Spleen (tissue), 11 donors: Measurements from ENCODE around the gene ZNF814. TPM values are rescaled to one million over a fixed set of nuclear protein-coding genes. Genes with fewer than 3 reads are reported as not detected.
"Not testable (repeated sequence)": the region's sequence is repeated elsewhere in the genome, so short reads cannot be mapped to it uniquely, and the experiment has no call there.

ENCODE experiments used
- DNase-seq: peaks from one replicate; pipeline ENCODE4 v3.0.0-alpha.2; 2020
- H3K27ac ChIP-seq, 8 donors: fragments of 200-600 bp; sonication (generic) in 7 of 8; 1 replicate in 4 of 8; 2 replicates in 4 of 8; pipeline versions ENCODE4 v1.5.0 to v1.8.0; 2016 to 2021; ENCODE audit warnings: inconsistent platforms in 4 of 8, mild to moderate bottlenecking in 4 of 8, moderate library complexity in 1 of 8
- H3K27me3 ChIP-seq, 7 donors: fragments of 200-600 bp; sonication (generic) in 6 of 7; replicated peaks in 1 of 7; 1 replicate in 4 of 7; 2 replicates in 3 of 7; pipeline versions ENCODE4 v1.5.0 to v1.8.0; 2016 to 2021; ENCODE audit warnings: inconsistent platforms in 3 of 7, mild to moderate bottlenecking in 1 of 7
- H3K36me3 ChIP-seq, 6 donors: fragments of 200-600 bp; sonication (generic) in 5 of 6; 1 replicate in 4 of 6; 2 replicates in 2 of 6; pipeline versions ENCODE4 v1.5.0 to v1.8.0; 2016 to 2021; ENCODE audit warnings: inconsistent platforms in 2 of 6
- H3K4me1 ChIP-seq, 6 donors: fragments of 200-600 bp; sonication (generic) in 5 of 6; 1 replicate in 3 of 6; 2 replicates in 3 of 6; pipeline versions ENCODE4 v1.5.0 to v1.8.0; 2016 to 2021; ENCODE audit warnings: inconsistent platforms in 3 of 6
- H3K4me3 ChIP-seq, 8 donors: fragments of 200-600 bp; sonication (generic) in 7 of 8; 1 replicate in 4 of 8; 2 replicates in 4 of 8; pipeline versions ENCODE4 v1.5.0 to v1.8.0; 2016 to 2021; ENCODE audit warnings: inconsistent platforms in 4 of 8, mild to moderate bottlenecking in 4 of 8, moderate library complexity in 2 of 8
- H3K9me3 ChIP-seq, 8 donors: fragments of 200-600 bp; sonication (generic) in 7 of 8; 1 replicate in 4 of 8; 2 replicates in 4 of 8; pipeline versions ENCODE4 v1.5.0 to v1.8.0; 2016 to 2021; ENCODE audit warnings: inconsistent platforms in 4 of 8
- POLR2A ChIP-seq, 3 donors: fragments of 450-650 bp; IDR thresholded peaks; one replicate each; pipeline ENCODE4 v1.5.1; 2017; ENCODE audit warnings: antibody characterized with exemption in 3 of 3, mild to moderate bottlenecking in 1 of 3
- POLR2AphosphoS5 ChIP-seq, 3 donors: sonication (generic); formaldehyde crosslinking; IDR thresholded peaks; one replicate each; pipeline ENCODE4 v1.5.1; 2017; ENCODE audit warnings: antibody characterized with exemption in 3 of 3
- WGBS, 5 donors: extraction: QIAGEN DNeasy Blood & Tissue Kit in 3 of 5; methylation state at CpG; one replicate each; pipeline versions ENCODE4 v1.1.5 to v1.1.7; 2013 to 2018; 5-methylcytosine and 5-hydroxymethylcytosine counted together
- intact Hi-C: fragments of 100-400 bp; cut with DNase I; formaldehyde crosslinking; loops from one replicate; pipeline ENCODE4 v1.15.0; 2023; ENCODE audit warnings: low total_unique reads
- polyA plus RNA-seq, 3 donors: library from polyadenylated mRNA; stranded (reverse); fragments of 200-250 nt; gene quantifications; one replicate each; pipeline ENCODE4 v1.2.1, GENCODE V29; 2013
- total RNA-seq, 7 donors: library from RNA; depleted of rRNA in 3 of 7; stranded (reverse); fragments of >200 nt in 3 of 7; fragmentation: NEBNext Ultra II Directional in 4 of 7; extraction: Animal tissue kit (Norgen Biotek cat#: 25700) in 4 of 7; gene quantifications; one replicate each; pipeline versions ENCODE4 v1.1.0 to v1.2.1, GENCODE V29; 2016 to 2021
- TF ChIP-seq, protein P1 (sequence below), 11 experiments: fragments of 200-600 bp in 7 of 11; fragments of 450-650 bp in 4 of 11; sonication (generic) in 4 of 11; IDR thresholded peaks in 8 of 11; conservative IDR thresholded peaks in 3 of 11; 1 replicate in 7 of 11; 2 replicates in 4 of 11; pipeline versions ENCODE4 v1.4.0 to v1.8.0; 2016 to 2021; ENCODE audit warnings: antibody characterized with exemption in 11 of 11, inconsistent platforms in 4 of 11, mild to moderate bottlenecking in 1 of 11
- donor health status: healthy with polysubstance abuse.
- donor health status: DM: no; HTN: no; CAD: no; lungs with moderate emphysema.
- donor health status: DM: no; HTN: no; CAD: no.
- donor health status: Bipolar disorder and iron deficiency.
- donor health status: healthy.
- donor health status: DM: no; HTN: no; CAD: no.
- donor health status: DM: yes; HTN: yes; CAD: no.

Gene ZNF814
- total and polyA plus RNA-seq, 10 donors = 15.4 to 48.1 (median 30.7) TPM

DNA sequence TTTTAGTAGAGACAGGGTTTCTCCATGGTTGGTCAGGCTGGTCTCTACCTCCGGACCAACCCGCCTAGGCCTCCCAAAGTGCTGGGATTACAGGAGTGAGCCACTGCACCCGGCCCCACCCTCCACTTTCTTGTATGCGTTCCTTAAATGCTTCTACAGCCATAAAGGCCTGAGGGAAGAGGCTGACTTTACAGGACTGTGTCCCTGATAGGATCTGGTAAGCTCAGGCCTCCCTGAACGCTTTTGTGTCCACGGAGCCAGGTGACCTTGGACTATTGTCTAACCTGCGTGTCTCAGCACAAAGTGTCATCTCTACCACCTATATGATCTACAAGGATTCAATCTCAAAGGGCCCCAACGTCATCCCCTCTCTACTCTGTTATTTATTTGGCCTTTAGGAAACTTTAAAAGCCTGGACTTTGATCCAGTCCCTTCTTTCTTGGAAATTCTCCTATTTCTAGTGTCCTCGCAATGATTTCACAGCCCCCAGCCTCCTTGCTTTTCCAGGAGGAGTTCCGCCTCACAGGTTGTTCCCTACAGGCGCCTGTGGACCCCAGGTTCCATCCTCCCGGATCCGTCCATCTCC lies 74.8 kb downstream of the ZNF814 start:
- Histone ChIP-seq H3K9me3 (no peaks in the 10 kb centered on the region), H3K4me3 (peak overlapping the region; percentile 46 to 96 (median 82)), H3K36me3 (peaks cover 0 to 36% (median 10%) of the 10 kb centered on the region in 6 donors), H3K27ac (peak overlapping the region; percentile 57 to 92 (median 86)), H3K27me3 (no peaks in the 10 kb centered on the region), H3K4me1 (peaks cover 11 to 59% (median 37%) of the 10 kb centered on the region in 6 donors)
- 25 to 37% (median 32%) methylated on average over 11 to 13 of the region's 13 CpGs for WGBS, 5 donors
- intact Hi-C loops = no loop called here
- no peak for DNase-seq
- TF ChIP-seq, protein P1, sequence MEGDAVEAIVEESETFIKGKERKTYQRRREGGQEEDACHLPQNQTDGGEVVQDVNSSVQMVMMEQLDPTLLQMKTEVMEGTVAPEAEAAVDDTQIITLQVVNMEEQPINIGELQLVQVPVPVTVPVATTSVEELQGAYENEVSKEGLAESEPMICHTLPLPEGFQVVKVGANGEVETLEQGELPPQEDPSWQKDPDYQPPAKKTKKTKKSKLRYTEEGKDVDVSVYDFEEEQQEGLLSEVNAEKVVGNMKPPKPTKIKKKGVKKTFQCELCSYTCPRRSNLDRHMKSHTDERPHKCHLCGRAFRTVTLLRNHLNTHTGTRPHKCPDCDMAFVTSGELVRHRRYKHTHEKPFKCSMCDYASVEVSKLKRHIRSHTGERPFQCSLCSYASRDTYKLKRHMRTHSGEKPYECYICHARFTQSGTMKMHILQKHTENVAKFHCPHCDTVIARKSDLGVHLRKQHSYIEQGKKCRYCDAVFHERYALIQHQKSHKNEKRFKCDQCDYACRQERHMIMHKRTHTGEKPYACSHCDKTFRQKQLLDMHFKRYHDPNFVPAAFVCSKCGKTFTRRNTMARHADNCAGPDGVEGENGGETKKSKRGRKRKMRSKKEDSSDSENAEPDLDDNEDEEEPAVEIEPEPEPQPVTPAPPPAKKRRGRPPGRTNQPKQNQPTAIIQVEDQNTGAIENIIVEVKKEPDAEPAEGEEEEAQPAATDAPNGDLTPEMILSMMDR (IDR thresholded peaks at IDR 0.05 in 8 of 11, conservative IDR thresholded peaks at IDR 0.05 in 3 of 11) = no peak
- TF ChIP-seq POLR2A (IDR thresholded peaks at IDR 0.05) (no peak), POLR2AphosphoS5 (IDR thresholded peaks at IDR 0.05) (no peak)

DNA sequence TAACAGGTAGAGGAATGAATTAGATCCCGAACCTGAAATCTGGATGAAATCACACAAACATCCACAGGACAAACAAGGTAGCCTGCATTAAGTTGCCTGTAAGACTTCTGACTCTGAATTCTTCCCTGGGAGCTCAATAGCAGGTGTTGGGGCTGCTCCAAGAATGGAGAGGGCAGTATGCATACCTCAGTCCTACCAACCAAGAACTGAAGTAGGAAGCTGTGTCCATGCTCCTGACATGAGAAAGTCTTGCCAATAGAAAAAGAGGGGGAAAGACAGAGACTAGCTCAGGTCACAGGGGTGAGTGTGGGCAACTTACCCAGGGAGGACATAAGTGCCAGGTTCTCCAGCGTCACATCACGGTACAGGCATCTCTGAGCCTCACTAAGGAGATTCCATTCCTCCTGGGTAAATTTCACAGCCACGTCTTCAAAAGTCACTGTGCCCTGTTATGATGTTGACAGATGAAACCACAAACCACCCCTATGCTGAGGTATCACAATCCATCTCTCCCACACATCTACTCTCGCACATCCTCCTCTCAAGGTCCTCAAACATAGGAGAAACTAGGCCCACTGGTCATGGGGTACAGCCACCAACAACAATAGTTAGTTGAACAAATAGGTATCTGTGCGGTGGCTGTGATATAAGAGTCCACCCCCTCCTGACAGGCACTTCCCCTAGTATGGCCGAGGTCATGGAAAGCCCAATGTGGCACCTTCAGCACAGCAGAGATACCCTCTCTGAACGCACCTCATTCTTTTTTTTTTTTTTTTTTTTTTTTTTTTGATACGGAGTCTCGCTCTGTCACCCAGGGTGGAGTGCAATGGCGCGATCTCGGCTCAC lies 75.6 kb downstream of the ZNF814 start:
- WGBS, 5 donors = 82 to 90% (median 87%) methylated on average over 10 to 13 of the region's 13 CpGs
- Histone ChIP-seq H3K36me3 (peaks cover 0 to 42% (median 14%) of the 10 kb centered on the region in 6 donors), H3K4me1 (peaks cover 11 to 51% (median 32%) of the 10 kb centered on the region in 6 donors), H3K4me3 (peak overlapping the region in 4 of 8 donors; percentile 81 to 96 (median 86)), H3K27ac (peak overlapping the region in 6 of 8 donors; percentile 48 to 92 (median 84))
- DNase-seq, H3K9me3 ChIP-seq, intact Hi-C loops, H3K27me3 ChIP-seq: not testable (repeated sequence)

DNA sequence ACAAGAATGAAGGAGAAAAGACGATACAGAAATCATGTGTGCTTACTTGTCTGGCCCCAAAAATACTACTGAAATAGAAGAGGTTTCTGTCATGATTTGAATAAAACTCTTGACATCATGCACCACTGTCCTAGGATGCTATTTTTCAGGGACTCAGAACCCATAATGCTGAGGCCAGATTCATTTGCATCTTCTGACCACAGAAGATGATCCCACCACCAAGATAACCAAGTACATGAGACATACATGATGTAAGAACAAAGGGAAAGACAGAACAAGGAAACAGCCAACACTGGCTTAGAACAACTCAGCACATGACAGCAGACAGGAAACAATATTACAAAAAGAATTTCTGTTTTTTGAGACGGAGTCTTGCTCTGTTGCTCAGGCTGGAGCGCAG lies 76.6 kb downstream of the ZNF814 start:
- 43 to 73% (median 56%) methylated on average over 3 of the region's 3 CpGs for WGBS, 5 donors
- intact Hi-C loops = no loop called here
- DNase-seq = no peak
- H3K27ac ChIP-seq = peak overlapping the region in 7 of 8 donors; percentile 2 to 92 (median 81)
- TF ChIP-seq POLR2AphosphoS5 (IDR thresholded peaks at IDR 0.05) (peak in 1 of 3 donors; percentile 45), POLR2A (IDR thresholded peaks at IDR 0.05) (no peak)
- H3K36me3 ChIP-seq = peaks cover 0 to 52% (median 19%) of the 10 kb centered on the region in 6 donors
- no peaks in the 10 kb centered on the region for H3K9me3 ChIP-seq
- peak overlapping the region in 1 of 8 donors; percentile 30 for H3K4me3 ChIP-seq
- no peaks in the 10 kb centered on the region for H3K27me3 ChIP-seq
- peaks cover 11 to 51% (median 33%) of the 10 kb centered on the region in 6 donors for H3K4me1 ChIP-seq

DNA sequence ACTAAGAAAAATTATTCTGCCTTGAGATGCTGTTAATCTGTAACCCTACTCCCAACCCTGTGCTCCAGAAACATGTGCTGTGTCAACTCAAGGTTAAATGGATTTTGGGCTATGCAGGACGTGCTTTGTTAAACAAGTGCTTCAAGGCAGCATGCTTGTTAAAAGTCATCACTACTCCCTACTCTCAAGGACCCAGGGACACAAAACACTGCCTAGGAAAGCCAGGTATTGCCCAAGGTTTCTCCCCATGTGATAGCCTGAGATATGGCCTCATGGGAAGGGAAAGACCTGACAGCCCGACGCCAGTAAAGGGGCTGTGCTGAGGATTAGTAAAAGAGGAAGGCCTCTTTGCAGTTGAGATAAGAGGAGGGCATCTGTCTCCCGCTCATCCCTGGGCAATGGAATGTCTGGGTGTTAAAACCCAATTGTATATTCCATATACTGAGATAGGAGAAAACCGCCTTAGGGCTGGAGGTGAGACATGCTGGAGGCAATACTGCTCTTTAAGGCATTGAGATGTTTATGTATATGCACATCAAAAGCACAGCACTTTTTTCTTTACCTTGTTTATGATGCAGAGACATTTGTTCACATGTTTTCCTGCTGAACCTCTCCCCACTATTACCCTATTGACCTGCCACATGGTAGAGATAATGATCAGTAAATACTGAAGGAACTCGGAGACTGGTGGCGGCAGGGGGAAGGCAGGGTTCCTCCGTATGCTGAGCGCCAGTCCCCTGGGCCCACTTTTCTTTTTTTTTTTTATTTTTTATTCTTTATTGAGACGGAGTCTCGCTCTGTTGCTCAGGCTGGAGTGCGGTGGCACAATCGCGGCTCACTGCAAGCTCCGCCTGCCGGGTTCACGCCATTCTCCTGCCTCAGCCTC lies 78.2 kb downstream of the ZNF814 start:
- WGBS, 5 donors = 84 to 94% (median 90%) methylated on average over 17 of the region's 17 CpGs
- Histone ChIP-seq H3K36me3 (peaks cover 0 to 68% (median 22%) of the 10 kb centered on the region in 6 donors), H3K4me1 (peaks cover 11 to 55% (median 34%) of the 10 kb centered on the region in 6 donors)
- H3K9me3 ChIP-seq, H3K27ac ChIP-seq, H3K4me3 ChIP-seq, intact Hi-C loops, DNase-seq, H3K27me3 ChIP-seq: not testable (repeated sequence)

DNA sequence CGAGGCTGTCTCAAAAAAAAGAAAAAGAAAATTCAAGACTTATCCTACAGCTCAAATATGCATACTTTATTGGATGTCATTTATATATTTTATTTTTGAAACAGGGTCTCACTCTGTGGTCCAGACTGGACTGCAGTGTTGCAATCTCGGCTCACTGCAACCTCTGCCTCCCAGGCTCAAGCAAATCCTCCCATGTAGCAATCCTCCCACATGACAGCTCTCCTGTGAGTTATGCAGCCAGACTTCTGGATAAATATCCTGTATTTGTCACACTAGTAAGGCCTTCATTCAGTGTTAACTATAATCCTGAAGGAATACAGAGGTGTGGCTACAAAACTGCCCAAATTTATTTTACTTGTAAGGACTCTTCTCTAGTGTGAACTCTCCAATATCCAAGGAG lies 81.3 kb downstream of the ZNF814 start:
- H3K27me3 ChIP-seq = no peaks in the 10 kb centered on the region
- no peak for TF ChIP-seq POLR2A (IDR thresholded peaks at IDR 0.05)
- TF ChIP-seq, protein P1 (IDR thresholded peaks at IDR 0.05 in 8 of 11, conservative IDR thresholded peaks at IDR 0.05 in 3 of 11) = no peak
- TF ChIP-seq POLR2AphosphoS5 (IDR thresholded peaks at IDR 0.05) = no peak
- peaks cover 13 to 59% (median 36%) of the 10 kb centered on the region in 6 donors for H3K4me1 ChIP-seq
- no peak overlapping the region for H3K4me3 ChIP-seq
- no peak for DNase-seq
- H3K36me3 ChIP-seq = peaks cover 0 to 66% (median 22%) of the 10 kb centered on the region in 6 donors
- 85 to 92% (median 89%) methylated on average over 2 of the region's 2 CpGs for WGBS, 5 donors
- no peaks in the 10 kb centered on the region for H3K9me3 ChIP-seq
- no peak overlapping the region for H3K27ac ChIP-seq
- intact Hi-C loops = no loop called here
